CD4-positive, alpha-beta T cell treated with Interleukin-15 for 4 hours (primary cell): ENCODE results near the gene CCAR1.
"Not testable (repeated sequence)": the region's sequence is repeated elsewhere in the genome, so short reads cannot be mapped to it uniquely, and the experiment has no call there.

Source experiments
- DNase-seq: peaks from one replicate; pipeline ENCODE4 v3.0.0-alpha.2; 2020; ENCODE audit warnings: low spot score

CCAR1 gene

DNA sequence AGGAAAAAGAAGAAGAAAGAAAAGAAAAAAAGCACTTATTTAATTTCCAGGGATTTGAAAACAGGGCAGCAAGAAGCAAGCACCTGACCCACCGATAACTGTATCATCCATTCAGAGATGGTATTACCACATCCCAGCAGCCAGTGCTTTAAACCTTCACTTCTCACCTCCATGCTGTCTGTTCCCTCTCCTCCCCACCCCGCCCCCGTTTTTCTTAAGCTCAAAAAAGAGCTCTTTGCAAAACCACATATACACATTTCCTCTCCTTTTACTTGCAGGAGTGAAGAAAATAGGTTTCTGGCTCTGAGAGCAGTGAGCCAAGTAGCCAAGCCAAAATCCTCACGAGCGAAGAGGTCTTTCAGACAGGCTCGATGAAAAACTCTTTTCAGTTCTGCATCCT, 108.5 kb downstream of the CCAR1 start:
- no peak for DNase-seq

DNA sequence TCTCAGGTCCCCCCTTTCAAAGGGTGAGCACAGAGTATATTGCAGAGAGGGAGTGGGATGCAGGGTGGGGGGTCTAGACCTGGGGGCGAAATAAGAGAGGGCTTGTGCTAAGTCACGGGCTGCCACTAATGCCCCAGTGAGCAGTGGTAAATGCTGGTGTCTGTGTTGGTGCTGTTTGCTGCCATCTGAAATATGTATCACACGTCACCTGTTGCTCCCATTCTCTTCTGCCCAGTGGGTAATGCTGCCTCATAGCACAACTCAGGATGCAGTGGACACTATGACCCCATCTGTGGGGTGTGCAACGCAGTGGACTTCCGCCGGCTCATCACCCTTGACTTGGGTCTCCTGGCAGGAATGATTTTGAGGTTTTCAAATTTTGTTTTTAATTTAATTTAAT, 108.9 kb downstream of the CCAR1 start:
- no peak for DNase-seq

DNA sequence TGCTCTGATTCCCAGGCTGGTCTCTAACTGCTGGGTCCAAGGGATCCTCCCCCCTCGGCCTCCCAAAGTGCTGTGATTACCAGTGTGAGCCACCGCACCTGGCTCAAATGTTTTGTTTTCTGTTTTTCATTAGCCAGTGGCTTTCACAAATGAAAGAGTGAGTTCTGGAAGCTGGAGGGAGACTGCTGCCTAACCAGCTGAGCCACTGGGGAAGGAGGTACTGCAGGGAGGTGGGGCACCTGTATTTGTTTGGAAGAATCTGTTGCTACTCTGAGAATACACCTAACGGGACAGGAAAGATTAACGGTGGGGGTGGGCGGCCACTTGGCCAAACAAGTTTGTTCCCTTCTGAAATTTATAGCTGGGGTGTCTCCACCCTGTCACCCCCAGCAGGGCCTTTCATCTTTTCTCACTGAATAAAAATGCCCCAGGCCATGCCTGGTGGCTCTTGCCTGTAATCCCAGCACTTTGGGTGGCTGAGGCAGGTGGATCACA, 111.0 kb downstream of the CCAR1 start:
- no peak for DNase-seq

DNA sequence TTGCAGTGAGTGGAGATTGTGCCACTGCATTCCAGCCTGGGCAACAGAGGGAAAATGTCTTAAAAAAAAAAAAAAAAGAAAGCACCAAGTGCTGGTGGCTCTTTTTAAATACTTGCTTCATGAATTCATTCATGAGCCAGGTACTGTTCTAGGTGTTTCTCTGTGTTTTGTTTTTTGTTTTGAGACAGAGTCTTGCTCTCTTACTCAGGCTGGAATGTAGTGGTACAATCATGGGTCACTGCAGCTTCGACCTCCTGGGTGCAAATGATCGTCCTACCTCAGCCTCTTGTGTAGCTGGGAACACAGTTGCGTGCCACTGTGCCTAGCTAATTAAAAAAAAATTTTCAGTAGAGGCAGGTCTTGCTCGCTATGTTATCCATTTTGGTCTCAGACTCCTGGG, 111.6 kb downstream of the CCAR1 start:
- DNase-seq = no peak

DNA sequence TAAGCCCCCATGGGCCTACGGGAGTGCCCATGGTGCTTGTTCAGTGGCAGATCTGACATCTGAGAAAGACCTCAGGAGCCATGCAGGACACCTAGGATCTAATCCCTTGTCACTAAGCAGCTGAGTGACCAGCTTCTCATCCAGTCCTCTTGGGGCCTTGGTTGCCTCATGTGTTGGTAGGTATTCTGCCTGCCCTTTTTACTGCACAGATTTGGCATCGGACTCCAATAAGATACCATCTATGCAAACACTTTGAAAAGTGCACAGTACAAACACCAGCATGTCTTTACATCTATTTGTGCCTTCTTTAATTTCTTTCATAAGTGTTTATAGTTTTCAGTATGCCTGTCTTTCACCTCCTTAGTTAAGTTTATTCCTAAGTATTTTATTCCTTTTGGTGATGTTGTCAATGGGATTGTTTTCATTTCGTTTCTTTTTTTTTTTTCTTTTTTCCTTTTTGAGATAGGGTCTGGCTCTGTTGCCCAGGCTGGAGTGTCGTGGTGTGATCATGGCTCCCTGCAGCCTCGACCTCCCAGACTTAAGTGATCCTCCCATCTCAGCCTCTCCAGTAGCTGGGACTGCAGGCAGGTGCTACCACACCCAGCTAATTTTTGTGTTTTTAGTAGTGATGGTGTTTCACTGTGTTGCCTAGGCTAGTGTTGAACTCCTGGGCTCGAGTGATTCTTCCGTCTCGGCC, 116.7 kb downstream of the CCAR1 start:
- no peak for DNase-seq

DNA sequence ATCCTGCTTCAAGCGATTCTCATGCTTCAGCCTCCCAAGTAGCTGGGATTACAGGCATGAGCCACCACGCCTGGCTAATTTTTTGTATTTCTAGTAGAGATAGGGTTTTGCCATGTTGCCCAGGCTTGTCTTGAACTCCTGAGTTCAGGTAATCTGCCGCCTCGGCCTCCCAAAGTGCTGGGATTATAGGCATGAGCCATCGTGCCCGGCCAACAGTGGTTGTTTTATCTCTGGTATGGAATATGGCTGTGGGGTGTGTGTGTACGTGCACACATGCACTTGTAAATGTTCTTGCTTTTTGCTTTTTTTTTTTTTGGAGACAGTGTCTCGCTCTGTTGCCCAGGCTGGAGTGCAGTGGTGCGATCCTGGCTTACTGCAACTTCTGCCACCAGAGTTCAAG, 119.6 kb downstream of the CCAR1 start:
- DNase-seq = not testable (repeated sequence)
